Endothelial cell of umbilical vein (primary cell): Measurements from ENCODE around the gene KCNK15. TPM values are rescaled to one million over a fixed set of nuclear protein-coding genes. Genes with fewer than 3 reads are reported as not detected.

ENCODE experiments used
- BruUV-seq: library from RNA; stranded (reverse); fragments of 400-500 nt; replicated peaks from 2 replicates; lab custom pipeline; 2021; lab: Mats Ljungman, UMichigan
- CTCF ChIA-PET: fragments of 300-600, 350-600 bp; sonication (Branson Sonifier 250); formaldehyde crosslinking; loops from one replicate; lab custom pipeline; 2021; ENCODE audit warnings: antibody characterized with exemption, inconsistent platforms; lab: Charles Lee
- POLR2A ChIA-PET: fragments of 300-600, 350-600 bp; sonication (Branson Sonifier 250); formaldehyde crosslinking; loops from one replicate; lab custom pipeline; 2021; ENCODE audit warnings: antibody characterized with exemption, inconsistent platforms; lab: Charles Lee
- DNase-seq: peaks from one replicate; pipeline ENCODE4 v3.0.0-alpha.2; 2011; ENCODE audit warnings: low read depth, low spot score
- FAIRE-seq: peaks from 2 replicates; lab custom pipeline; 2011; peaks lifted over from hg19 to GRCh38; lab: Jason Lieb, UNC
- H2AFZ ChIP-seq: 2 replicates; pipeline ENCODE4 v1.6.0; 2012; ENCODE audit warnings: low read depth, low read length, control low read depth, inconsistent platforms
- H3K27ac ChIP-seq: 2 replicates; pipeline ENCODE4 v1.5.1; 2011; ENCODE audit warnings: low read depth, mild to moderate bottlenecking, control low read depth, low read length, moderate library complexity; ENCODE audit not compliant: insufficient read depth
- H3K27me3 ChIP-seq, 2 experiments: 2 replicates each; pipeline versions ENCODE4 v1.6.0 to v1.6.1; 2011; ENCODE audit warnings: low read length in 2 of 2, mixed read lengths in 1 of 2; ENCODE audit not compliant: control insufficient read depth in 2 of 2, insufficient read depth in 2 of 2
- H3K36me3 ChIP-seq, 2 experiments: 2 replicates in 1 of 2; 3 replicates in 1 of 2; pipeline ENCODE4 v1.5.1; 2011; ENCODE audit warnings: low read length in 2 of 2, mild to moderate bottlenecking in 1 of 2, moderate library complexity in 1 of 2; ENCODE audit not compliant: control insufficient read depth in 2 of 2, insufficient read depth in 2 of 2; ENCODE audit errors: extremely low read depth in 1 of 2
- H3K4me1 ChIP-seq: 3 replicates; pipeline ENCODE4 v1.5.1; 2011; ENCODE audit warnings: mild to moderate bottlenecking, low read length; ENCODE audit not compliant: control insufficient read depth, insufficient read depth; ENCODE audit errors: extremely low read depth
- H3K4me2 ChIP-seq: 2 replicates; pipeline ENCODE4 v1.6.1; 2011; ENCODE audit warnings: low read length, control low read depth, mixed read lengths; ENCODE audit not compliant: insufficient read depth
- H3K4me3 ChIP-seq, 3 experiments: fragments of 200-600 bp in 1 of 3; sonication (generic), shearing (Covaris generic) in 1 of 3; replicated peaks in 1 of 3; 2 replicates each; pipeline ENCODE4 v1.5.1; 2011 to 2016; ENCODE audit warnings: control low read depth in 3 of 3, low read length in 3 of 3, mild to moderate bottlenecking in 2 of 3, inconsistent platforms in 1 of 3, low read depth in 1 of 3, moderate library complexity in 1 of 3; ENCODE audit not compliant: insufficient read depth in 1 of 3
- H3K79me2 ChIP-seq: 2 replicates; pipeline ENCODE4 v1.6.0; 2012; ENCODE audit warnings: low read length, inconsistent platforms; ENCODE audit not compliant: control insufficient read depth, insufficient read depth
- H3K9ac ChIP-seq: replicated peaks from 2 replicates; pipeline ENCODE3; 2011; ENCODE audit warnings: low read length, control low read depth; ENCODE audit not compliant: insufficient read depth; ENCODE audit errors: extremely low read depth
- H3K9me1 ChIP-seq: replicated peaks from 3 replicates; pipeline ENCODE4 v1.6.0; 2011; ENCODE audit warnings: mild to moderate bottlenecking, low read length; ENCODE audit not compliant: control insufficient read depth, insufficient read depth; ENCODE audit errors: extremely low read depth
- H3K9me3 ChIP-seq: replicated peaks from 2 replicates; pipeline ENCODE4 v1.5.1; 2012; ENCODE audit warnings: low read length, inconsistent platforms; ENCODE audit not compliant: control insufficient read depth, insufficient read depth
- H4K20me1 ChIP-seq: replicated peaks from 2 replicates; pipeline ENCODE3; 2011; ENCODE audit warnings: mild to moderate bottlenecking, low read length; ENCODE audit not compliant: control insufficient read depth, insufficient read depth; ENCODE audit errors: extremely low read depth
- EZH2 ChIP-seq: IDR thresholded peaks from 2 replicates; pipeline ENCODE4 v1.6.1; 2012; ENCODE audit warnings: borderline replicate concordance, low read depth, mild to moderate bottlenecking, moderate library complexity, low read length, inconsistent platforms; ENCODE audit not compliant: severe bottlenecking
- FOS ChIP-seq: IDR thresholded peaks from 2 replicates; pipeline ENCODE4 v1.6.1; 2011; ENCODE audit warnings: mild to moderate bottlenecking, low read length, moderate library complexity, borderline replicate concordance; ENCODE audit not compliant: insufficient read depth
- GATA2 ChIP-seq: IDR thresholded peaks from 2 replicates; pipeline ENCODE4 v1.7.0; 2011; ENCODE audit warnings: low read depth, mild to moderate bottlenecking, moderate library complexity, mixed read lengths, low read length; ENCODE audit not compliant: insufficient read length, insufficient read depth
- JUN ChIP-seq: IDR thresholded peaks from 2 replicates; pipeline ENCODE4 v1.6.1; 2011; ENCODE audit warnings: borderline replicate concordance, low read depth; ENCODE audit not compliant: insufficient read length, insufficient read depth
- MAX ChIP-seq: IDR thresholded peaks from 2 replicates; pipeline ENCODE4 v1.6.1; 2011; ENCODE audit not compliant: insufficient read depth, insufficient read length
- MYC ChIP-seq: IDR thresholded peaks from one replicate; pipeline ENCODE4 v1.6.1; 2011; ENCODE audit warnings: mild to moderate bottlenecking, low read depth, low read length
- POLR2A ChIP-seq: IDR thresholded peaks from 2 replicates; pipeline ENCODE4 v1.6.1; 2012; ENCODE audit warnings: low read depth, mild to moderate bottlenecking, control low read depth, low read length
- POLR2AphosphoS5 ChIP-seq: IDR thresholded peaks from 2 replicates; pipeline ENCODE4 v1.6.1; 2012; ENCODE audit warnings: low read depth, mild to moderate bottlenecking, control low read depth, low read length, moderate library complexity; ENCODE audit not compliant: insufficient read depth
- dilution Hi-C: fragments of 300-500 bp; cut with MboI; formaldehyde crosslinking; loops from one replicate; pipeline ENCODE4 v1.15.0; 2019; ENCODE audit warnings: low sequenced_read_pairs; ENCODE audit not compliant: extremely low pct_ligation_motif_present
- intact Hi-C: fragments of 100-400 bp; cut with micrococcal nuclease; formaldehyde crosslinking; loops from one replicate; pipeline ENCODE4 v1.10.0; 2022
- polyA plus RNA-seq, 4 experiments: library from polyadenylated mRNA; depleted of rRNA in 3 of 4; stranded (reverse) in 3 of 4; unstranded in 1 of 4; fragments of >200 nt; gene quantifications; 2 replicates each; pipeline versions ENCODE4 v1.2.1 to v1.2.3, GENCODE V29; 2011 to 2012; ENCODE audit warnings: missing spikeins in 1 of 4
- total RNA-seq: library from RNA; stranded (reverse); gene quantifications from 2 replicates; pipeline ENCODE4 v1.2.3, GENCODE V29; 2021
- TF ChIP-seq, protein P1 (sequence below), 2 donors: IDR thresholded peaks; 1 replicate in 1 of 2; 2 replicates in 1 of 2; pipeline ENCODE4 v1.5.1; 2011; ENCODE audit warnings: low read length in 2 of 2, mild to moderate bottlenecking in 2 of 2, moderate library complexity in 2 of 2, control low read depth in 1 of 2, inconsistent platforms in 1 of 2, low read depth in 1 of 2; ENCODE audit not compliant: insufficient read depth in 1 of 2; ENCODE audit errors: extremely low read depth in 1 of 2

Gene KCNK15
- total and polyA plus RNA-seq, 2 donors (not counting 3 experiments of a cell fraction or from before 2014, with no cell fraction given), result 0.06 TPM; not detected in 1

DNA sequence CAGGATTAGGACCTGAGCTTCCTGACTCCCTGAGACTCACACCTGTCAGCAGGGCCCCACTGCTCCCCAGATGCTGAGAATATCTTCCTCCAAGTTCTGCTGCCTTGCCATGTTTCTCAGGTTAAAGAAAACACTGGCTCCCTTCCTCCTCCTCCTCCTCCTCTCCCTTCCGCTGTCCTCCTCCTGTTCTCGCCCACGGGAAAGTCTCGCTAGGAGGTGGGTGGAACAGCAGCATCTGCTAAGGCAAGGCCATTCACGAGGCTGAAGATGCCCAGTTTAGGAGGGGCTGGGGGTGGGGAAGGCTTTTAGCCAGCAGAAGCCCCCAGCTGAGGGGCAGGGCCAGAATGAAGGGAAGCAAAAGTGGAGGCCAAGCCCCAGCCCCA is 23.8 kb downstream of the KCNK15 start:
- Histone ChIP-seq H3K79me2 (no peaks in the 10 kb centered on the region), H3K9ac (no peak overlapping the region), H3K9me1 (no peaks in the 10 kb centered on the region), H3K4me1 (no peaks in the 10 kb centered on the region), H4K20me1 (no peaks in the 10 kb centered on the region), H3K27me3 (no peaks in the 10 kb centered on the region), H3K4me3 (no peak overlapping the region), H3K27ac (no peak overlapping the region), H3K9me3 (no peaks in the 10 kb centered on the region), H3K36me3 (no peaks in the 10 kb centered on the region), H2AFZ (no peak overlapping the region), H3K4me2 (no peak overlapping the region)
- intact Hi-C loops, result no loop called here
- no TSS peak for BruUV-seq
- FAIRE-seq (no peak), DNase-seq (no peak)
- dilution Hi-C loops, result no loop called here
- ChIA-PET CTCF (no interaction called here), POLR2A (no interaction called here)
- TF ChIP-seq POLR2A, result no peak
- TF ChIP-seq MAX, result no peak
- no peak for TF ChIP-seq EZH2
- TF ChIP-seq MYC, result no peak
- no peak for TF ChIP-seq GATA2
- no peak for TF ChIP-seq FOS
- no peak for TF ChIP-seq JUN
- TF ChIP-seq, protein P1, sequence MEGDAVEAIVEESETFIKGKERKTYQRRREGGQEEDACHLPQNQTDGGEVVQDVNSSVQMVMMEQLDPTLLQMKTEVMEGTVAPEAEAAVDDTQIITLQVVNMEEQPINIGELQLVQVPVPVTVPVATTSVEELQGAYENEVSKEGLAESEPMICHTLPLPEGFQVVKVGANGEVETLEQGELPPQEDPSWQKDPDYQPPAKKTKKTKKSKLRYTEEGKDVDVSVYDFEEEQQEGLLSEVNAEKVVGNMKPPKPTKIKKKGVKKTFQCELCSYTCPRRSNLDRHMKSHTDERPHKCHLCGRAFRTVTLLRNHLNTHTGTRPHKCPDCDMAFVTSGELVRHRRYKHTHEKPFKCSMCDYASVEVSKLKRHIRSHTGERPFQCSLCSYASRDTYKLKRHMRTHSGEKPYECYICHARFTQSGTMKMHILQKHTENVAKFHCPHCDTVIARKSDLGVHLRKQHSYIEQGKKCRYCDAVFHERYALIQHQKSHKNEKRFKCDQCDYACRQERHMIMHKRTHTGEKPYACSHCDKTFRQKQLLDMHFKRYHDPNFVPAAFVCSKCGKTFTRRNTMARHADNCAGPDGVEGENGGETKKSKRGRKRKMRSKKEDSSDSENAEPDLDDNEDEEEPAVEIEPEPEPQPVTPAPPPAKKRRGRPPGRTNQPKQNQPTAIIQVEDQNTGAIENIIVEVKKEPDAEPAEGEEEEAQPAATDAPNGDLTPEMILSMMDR (IDR thresholded peaks at IDR 0.05; ENCODE audit: extremely low read depth in 1 of 2, insufficient read depth in 1 of 2, low read depth in 1 of 2, low read length in 2 of 2), result no peak
- TF ChIP-seq POLR2AphosphoS5, result no peak
